Mammary epithelial cell (primary cell): ENCODE results near the gene SLX1A.
"Not testable (repeated sequence)": the region's sequence is repeated elsewhere in the genome, so short reads cannot be mapped to it uniquely, and the experiment has no call there.

Experiments used
- CTCF ChIP-seq, 2 donors: IDR thresholded peaks in 1 of 2; conservative IDR thresholded peaks in 1 of 2; 2 replicates each; pipeline ENCODE4 v1.5.1; 2011 to 2012; ENCODE audit warnings: inconsistent platforms in 2 of 2, low read length in 2 of 2, mild to moderate bottlenecking in 2 of 2, control low read depth in 1 of 2, low read depth in 1 of 2; ENCODE audit not compliant: insufficient read depth in 1 of 2; ENCODE audit errors: extremely low read depth in 1 of 2
- EZH2 ChIP-seq: IDR thresholded peaks from 2 replicates; pipeline ENCODE4 v1.6.1; 2012; ENCODE audit warnings: low read length, inconsistent platforms, borderline replicate concordance

- TF ChIP-seq CTCF (conservative IDR thresholded peaks at IDR 0.05 in 1 of 2, IDR thresholded peaks at IDR 0.05 in 1 of 2; ENCODE audit: extremely low read depth in 1 of 2, insufficient read depth in 1 of 2, low read depth in 1 of 2, low read length in 2 of 2); EZH2: not testable (repeated sequence)
Measured at GRCh38 chr16:30191158-30191557, 2.5 kb upstream of the SLX1A start.
